HCT116 (cell line): Measurements from ENCODE around the gene GAL3ST2. TPM values are rescaled to one million over a fixed set of nuclear protein-coding genes. Genes with fewer than 3 reads are reported as not detected.
A peak's percentile ranks its signal among the peaks of the same experiment; 100 is the strongest.

Experiments
- ATAC-seq: fragments of 200-7000 bp; cut with Tn5 transposase; 2 replicates; pipeline ENCODE4 v1.9.1; 2020; ENCODE audit warnings: mild to moderate bottlenecking, moderate library complexity
- BruUV-seq: library from RNA; stranded (reverse); fragments of 400-500 nt; replicated peaks from 2 replicates; lab custom pipeline; 2021; lab: Mats Ljungman, UMichigan
- CTCF ChIA-PET: fragments of 300-600 bp; sonication (Branson Sonifier 250); formaldehyde crosslinking; loops from one replicate; lab custom pipeline; 2021; ENCODE audit warnings: antibody characterized with exemption; lab: Charles Lee
- POLR2A ChIA-PET: fragments of 300-600, 350-600 bp; sonication (Branson Sonifier 250); formaldehyde crosslinking; loops from one replicate; lab custom pipeline; 2021; ENCODE audit warnings: antibody characterized with exemption; lab: Charles Lee
- RAD21 ChIA-PET, 2 experiments: fragments of 300-600 bp; sonication (Branson Sonifier 250); formaldehyde crosslinking; loops; one replicate each; lab custom pipeline; 2023; ENCODE audit warnings: low total read pairs in 2 of 2; ENCODE audit not compliant: uncharacterized antibody in 2 of 2, unreplicated experiment in 2 of 2, low non-redundant PET in 1 of 2; lab: Charles Lee
- DNase-seq: peaks from one replicate; pipeline ENCODE4 v3.0.0-alpha.2; 2010; ENCODE audit warnings: low read depth, low spot score
- H2AFZ ChIP-seq: fragments of 200-600 bp; shearing (Covaris generic), sonication (generic); 2 replicates; pipeline ENCODE4 v1.6.1; 2017; ENCODE audit warnings: low read depth, mixed run types, mixed read lengths, antibody characterized with exemption, low read length; ENCODE audit not compliant: poor library complexity, severe bottlenecking
- H3K27ac ChIP-seq: 2 replicates; pipeline ENCODE4 v1.5.1; 2012; ENCODE audit warnings: low read depth, low read length
- H3K27me3 ChIP-seq: fragments of 200-600 bp; sonication (generic); 2 replicates; pipeline ENCODE4 v1.6.1; 2016; ENCODE audit warnings: mixed run types, low read length, mixed read lengths; ENCODE audit not compliant: insufficient read depth
- H3K36me3 ChIP-seq, 2 experiments: fragments of 200-500 bp in 1 of 2; fragments of 200-600 bp in 1 of 2; sonication (Bioruptor generic) in 1 of 2; sonication (generic) in 1 of 2; 2 replicates each; pipeline versions ENCODE4 v1.5.1 to v1.6.1; 2014 to 2016; ENCODE audit warnings: low read length in 2 of 2, inconsistent platforms in 1 of 2, mixed read lengths in 1 of 2, mixed run types in 1 of 2; ENCODE audit not compliant: insufficient read depth in 2 of 2, control insufficient read depth in 1 of 2
- H3K4me1 ChIP-seq, 2 experiments: fragments of 200-600 bp in 1 of 2; sonication (generic) in 1 of 2; 2 replicates each; pipeline versions ENCODE4 v1.5.1 to v1.6.1; 2012 to 2017; ENCODE audit warnings: low read length in 2 of 2, inconsistent platforms in 1 of 2, mild to moderate bottlenecking in 1 of 2, mixed read lengths in 1 of 2, mixed run types in 1 of 2, moderate library complexity in 1 of 2; ENCODE audit not compliant: insufficient read depth in 2 of 2, control insufficient read depth in 1 of 2
- H3K4me2 ChIP-seq: fragments of 200-600 bp; sonication (generic); 2 replicates; pipeline ENCODE4 v1.6.1; 2017; ENCODE audit warnings: mixed run types, low read length, mixed read lengths
- H3K4me3 ChIP-seq, 2 experiments: fragments of 200-600 bp in 1 of 2; sonication (generic) in 1 of 2; replicated peaks in 1 of 2; 2 replicates each; pipeline ENCODE4 v1.5.1; 2011 to 2016; ENCODE audit warnings: low read length in 2 of 2, control low read depth in 1 of 2, low read depth in 1 of 2, mild to moderate bottlenecking in 1 of 2, mixed read lengths in 1 of 2, mixed run types in 1 of 2
- H3K79me2 ChIP-seq: fragments of 200-600 bp; sonication (generic); 2 replicates; pipeline ENCODE4 v1.6.1; 2017; ENCODE audit warnings: mild to moderate bottlenecking, mixed run types, low read length, moderate library complexity, mixed read lengths; ENCODE audit not compliant: insufficient read depth
- H3K9ac ChIP-seq: fragments of 200-600 bp; sonication (generic); 2 replicates; pipeline ENCODE4 v1.6.1; 2016; ENCODE audit warnings: low read length, mixed read lengths
- H3K9me2 ChIP-seq: fragments of 200-600 bp; sonication (generic), shearing (Covaris generic); 2 replicates; pipeline ENCODE4 v1.6.1; 2017; ENCODE audit warnings: mixed run types, mild to moderate bottlenecking, moderate library complexity; ENCODE audit not compliant: insufficient read depth
- H3K9me3 ChIP-seq, 2 experiments: fragments of 200-500 bp in 1 of 2; fragments of 200-600 bp in 1 of 2; sonication (Bioruptor generic) in 1 of 2; sonication (generic) in 1 of 2; 2 replicates each; pipeline ENCODE4 v1.6.1; 2014 to 2017; ENCODE audit warnings: low read length in 2 of 2, mixed read lengths in 2 of 2, inconsistent platforms in 1 of 2, low read depth in 1 of 2, mild to moderate bottlenecking in 1 of 2, mixed run types in 1 of 2, moderate library complexity in 1 of 2; ENCODE audit not compliant: control insufficient read depth in 1 of 2, insufficient read depth in 1 of 2
- H4K20me1 ChIP-seq: fragments of 200-600 bp; sonication (generic), shearing (Covaris generic); 2 replicates; pipeline ENCODE4 v1.6.1; 2017; ENCODE audit warnings: mixed run types, mild to moderate bottlenecking, moderate library complexity; ENCODE audit not compliant: insufficient read depth
- ATF3 ChIP-seq: IDR thresholded peaks from 2 replicates; pipeline ENCODE4 v1.6.1; 2012
- CBX3 ChIP-seq: IDR thresholded peaks from 2 replicates; pipeline ENCODE4 v1.6.1; 2012; ENCODE audit warnings: low read depth
- CEBPB ChIP-seq: IDR thresholded peaks from 2 replicates; pipeline ENCODE4 v1.6.1; 2012; ENCODE audit warnings: low read depth
- CTCF ChIP-seq, 3 experiments: fragments of 200-600 bp in 1 of 3; sonication (generic) in 1 of 3; IDR thresholded peaks in 2 of 3; conservative IDR thresholded peaks in 1 of 3; 2 replicates each; pipeline ENCODE4 v1.5.1; 2012 to 2017; ENCODE audit warnings: low read depth in 2 of 3, low read length in 2 of 3, antibody characterized with exemption in 1 of 3, borderline replicate concordance in 1 of 3, control low read depth in 1 of 3, mild to moderate bottlenecking in 1 of 3, mixed read lengths in 1 of 3, mixed run types in 1 of 3, moderate library complexity in 1 of 3; ENCODE audit not compliant: insufficient read depth in 1 of 3
- EGR1 ChIP-seq: IDR thresholded peaks from 2 replicates; pipeline ENCODE4 v1.6.1; 2012; ENCODE audit warnings: low read depth
- ELF1 ChIP-seq: IDR thresholded peaks from 2 replicates; pipeline ENCODE4 v1.6.1; 2012; ENCODE audit warnings: low read depth, borderline replicate concordance
- EZH2 ChIP-seq: fragments of 200-600 bp; sonication (generic); IDR thresholded peaks from 2 replicates; pipeline ENCODE4 v1.6.1; 2017; ENCODE audit warnings: antibody characterized with exemption, mixed run types
- FOSL1 ChIP-seq: IDR thresholded peaks from 2 replicates; pipeline ENCODE4 v1.6.1; 2012; ENCODE audit warnings: low read depth
- JUND ChIP-seq: IDR thresholded peaks from 2 replicates; pipeline ENCODE4 v1.6.1; 2012
- POLR2AphosphoS5 ChIP-seq: IDR thresholded peaks from 2 replicates; pipeline ENCODE4 v1.6.1; 2011; ENCODE audit warnings: mild to moderate bottlenecking, low read depth, low read length, moderate library complexity
- SIN3A ChIP-seq: IDR thresholded peaks from 2 replicates; pipeline ENCODE4 v1.6.1; 2012; ENCODE audit warnings: low read depth
- SP1 ChIP-seq: IDR thresholded peaks from 2 replicates; pipeline ENCODE4 v1.6.1; 2012; ENCODE audit warnings: low read depth
- TCF7L2 ChIP-seq: IDR thresholded peaks from 2 replicates; pipeline ENCODE4 v1.7.0; 2011; ENCODE audit warnings: borderline replicate concordance, inconsistent platforms; ENCODE audit not compliant: insufficient read depth, insufficient read length; ENCODE audit errors: extremely low read depth
- YY1 ChIP-seq: IDR thresholded peaks from 2 replicates; pipeline ENCODE4 v1.6.1; 2011; ENCODE audit warnings: low read length, low read depth, moderate library complexity, mild to moderate bottlenecking; ENCODE audit not compliant: insufficient replicate concordance; ENCODE audit errors: extremely low read depth
- ZBTB33 ChIP-seq: IDR thresholded peaks from 2 replicates; pipeline ENCODE4 v1.6.1; 2011; ENCODE audit warnings: mild to moderate bottlenecking, low read length, moderate library complexity; ENCODE audit not compliant: insufficient replicate concordance; ENCODE audit errors: extremely low read depth
- intact Hi-C: fragments of 100-400 bp; cut with micrococcal nuclease; formaldehyde crosslinking; loops from 2 replicates; pipeline ENCODE4 v1.10.0; 2022
- total RNA-seq: library from RNA; stranded (reverse); gene quantifications from one replicate; pipeline ENCODE4 v1.2.1, GENCODE V29; 2021; ENCODE audit not compliant: unreplicated experiment

GAL3ST2 gene
- total RNA-seq, 1 experiment from 2014 or later: 0.44 TPM

GRCh38 chr2:241776336-241777169 lies at the start of gene GAL3ST2 (continued):
- no peak for TF ChIP-seq EZH2
- TF ChIP-seq, all 23 proteins: peak for 0

- no peak overlapping the region for H2AFZ ChIP-seq
- intact Hi-C loops: no loop called here
- H3K4me3 ChIP-seq: no peak overlapping the region
- no peak overlapping the region for H3K4me2 ChIP-seq
- no peaks in the 10 kb centered on the region for H3K9me2 ChIP-seq
- ChIA-PET CTCF (no interaction called here), POLR2A (no interaction called here), RAD21 (no interaction called here)
- H3K4me1 ChIP-seq: peaks cover 0 to 1% of the 10 kb centered on the region in 2 experiments; a peak in 1 of 4 replicates
- no peak for DNase-seq
- no peak overlapping the region for H3K27ac ChIP-seq
- H3K79me2 ChIP-seq: no peaks in the 10 kb centered on the region
- no peak overlapping the region for H3K9ac ChIP-seq
- BruUV-seq: TSS peak; percentile 33
- H3K9me3 ChIP-seq: no peaks in the 10 kb centered on the region; a peak in 1 of 4 replicates
- 0 out of 4 replicates have a peak, but pooled peaks cover 0 to 3% of the 10 kb centered on the region in 2 experiments for H3K36me3 ChIP-seq
- H3K27me3 ChIP-seq: no peaks in the 10 kb centered on the region
- TF ChIP-seq SP1 (no peak), CBX3 (no peak), TCF7L2 (no peak), YY1 (no peak), POLR2AphosphoS5 (no peak), CTCF (IDR thresholded peaks at IDR 0.05 in 2 of 3, conservative IDR thresholded peaks at IDR 0.05 in 1 of 3; ENCODE audit: borderline replicate concordance in 1 of 3, insufficient read depth in 1 of 3, low read depth in 2 of 3, low read length in 2 of 3) (no peak), ZBTB33 (no peak), JUND (no peak), ELF1 (no peak), CEBPB (no peak), ATF3 (no peak), SIN3A (no peak), EGR1 (no peak), FOSL1 (no peak)
- H4K20me1 ChIP-seq: no peaks in the 10 kb centered on the region
- ATAC-seq: no peak
Observed at GRCh38 chr2:241728000-241728399, 48.6 kb upstream of the GAL3ST2 start.
